HG02571 (cell line): ENCODE data around the gene UBE3A.

Source experiments
- ATAC-seq: cut with Tn5 transposase; IDR thresholded peaks from one replicate; pipeline ENCODE4 v1.9.1; 2021; ENCODE audit warnings: mild to moderate bottlenecking, moderate library complexity; ENCODE audit not compliant: unreplicated experiment

Gene UBE3A

DNA sequence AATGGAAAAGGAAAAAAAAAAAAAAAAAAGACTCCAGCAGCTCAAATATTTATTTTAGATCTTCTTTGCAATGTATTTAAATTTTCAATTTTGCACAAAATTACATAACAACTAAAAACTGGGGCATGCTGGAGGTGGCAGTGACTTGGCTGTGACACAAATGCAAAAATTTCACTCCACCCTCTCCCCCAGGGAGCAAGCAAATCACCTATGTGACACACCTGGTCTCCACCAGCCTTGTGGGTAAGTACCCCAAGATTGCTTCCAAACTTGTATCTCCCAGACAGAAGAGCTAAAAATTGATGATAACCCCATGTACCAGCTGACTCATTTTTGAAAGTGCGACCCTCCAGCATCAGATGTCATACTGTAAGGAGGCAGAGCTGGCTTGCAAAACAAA lies 32.0 kb downstream of the UBE3A start:
- ATAC-seq = no peak

DNA sequence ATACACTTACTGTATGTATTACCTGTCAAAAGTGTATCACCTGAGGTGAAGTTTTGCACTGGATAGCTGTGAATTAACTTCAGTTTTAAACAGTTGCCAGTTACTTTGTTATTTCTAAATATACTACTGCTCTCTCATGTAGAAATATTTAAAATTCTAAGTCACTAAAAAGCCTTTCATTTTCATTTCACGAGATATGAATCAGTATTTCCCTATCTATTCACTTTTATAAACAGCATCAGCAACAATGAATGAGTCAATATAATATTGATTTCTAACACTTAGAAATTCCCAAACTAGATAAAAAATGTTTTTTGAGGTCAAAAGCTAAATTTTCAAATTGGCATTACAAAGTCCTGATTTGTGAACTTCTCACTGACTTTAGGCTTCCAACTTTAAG lies 32.6 kb downstream of the UBE3A start:
- ATAC-seq = no peak

DNA sequence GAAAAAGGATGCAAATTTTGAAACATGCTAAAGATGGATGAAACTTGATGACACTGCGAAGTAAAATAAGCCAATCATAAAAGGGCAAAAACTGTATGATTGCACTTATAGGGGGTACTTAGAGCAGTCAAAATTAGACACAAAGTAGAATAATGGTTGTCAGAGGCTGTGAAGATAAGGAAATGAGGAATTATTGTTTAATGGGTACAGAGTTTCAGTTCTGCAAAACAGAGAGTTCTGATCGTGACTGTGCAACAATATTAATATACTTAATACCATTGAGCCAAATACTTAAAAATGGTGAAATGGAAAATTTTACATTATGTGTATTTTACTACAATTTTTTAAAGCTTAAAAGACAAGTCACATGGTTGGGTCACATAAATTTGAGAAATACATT lies 35.1 kb downstream of the UBE3A start:
- ATAC-seq = no peak

DNA sequence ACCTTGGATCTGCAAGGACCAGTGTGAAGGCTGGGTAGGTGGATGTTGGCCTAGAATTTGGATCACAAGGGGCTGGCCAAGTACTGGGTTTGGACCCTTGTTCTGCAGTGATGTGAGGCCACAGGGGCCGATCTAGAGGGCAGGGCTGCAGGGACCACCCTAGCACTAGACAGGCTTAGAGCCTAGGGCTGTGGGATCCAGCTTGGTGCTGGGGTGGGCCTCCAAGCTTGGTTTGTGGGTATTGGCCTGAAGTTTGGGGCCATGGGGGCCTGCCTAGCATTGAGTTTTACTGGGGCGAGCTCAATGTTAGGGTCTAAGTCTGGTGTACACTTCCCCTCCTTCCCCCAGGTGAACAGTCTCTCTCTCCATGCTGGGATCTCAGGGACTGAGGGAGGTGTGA lies 36.5 kb downstream of the UBE3A start:
- no peak for ATAC-seq

DNA sequence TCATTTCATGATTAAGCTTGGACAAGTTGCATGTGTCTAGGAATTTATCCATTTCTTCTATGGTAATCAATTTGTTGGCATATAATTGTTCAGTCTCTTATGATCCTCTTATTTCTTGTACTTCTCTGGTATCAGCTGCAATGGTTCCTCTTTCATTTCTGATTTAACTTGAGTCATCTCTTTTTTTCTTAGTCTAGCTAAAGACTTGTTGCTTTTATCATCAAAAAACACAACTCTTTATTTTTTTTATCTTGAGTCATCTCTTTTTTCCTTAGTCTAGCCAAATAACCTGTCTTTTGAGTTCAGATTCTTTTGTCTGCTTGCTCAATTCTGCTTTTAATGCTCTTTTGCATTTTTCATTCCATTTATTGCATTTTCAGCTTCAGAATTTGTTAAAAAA lies 37.3 kb downstream of the UBE3A start:
- ATAC-seq = no peak

DNA sequence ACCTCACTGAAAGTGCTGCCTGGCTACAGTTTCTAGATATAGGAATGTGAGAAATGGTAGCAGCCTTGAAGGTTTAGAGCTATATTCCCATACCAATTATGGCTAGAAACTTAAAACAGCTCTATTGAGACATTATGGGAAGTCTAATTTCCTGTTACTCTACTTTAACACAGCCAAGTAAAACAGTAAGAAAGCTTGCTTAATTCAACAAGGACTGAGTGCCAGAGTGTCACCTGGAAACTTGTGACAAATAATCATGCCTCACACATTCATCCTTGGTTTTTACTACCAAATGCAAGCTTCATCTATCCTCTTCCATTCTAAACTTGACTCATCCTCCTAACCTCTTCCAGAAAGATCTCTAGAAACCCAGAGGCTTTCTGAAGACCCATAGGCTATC lies 41.7 kb downstream of the UBE3A start:
- no peak for ATAC-seq

DNA sequence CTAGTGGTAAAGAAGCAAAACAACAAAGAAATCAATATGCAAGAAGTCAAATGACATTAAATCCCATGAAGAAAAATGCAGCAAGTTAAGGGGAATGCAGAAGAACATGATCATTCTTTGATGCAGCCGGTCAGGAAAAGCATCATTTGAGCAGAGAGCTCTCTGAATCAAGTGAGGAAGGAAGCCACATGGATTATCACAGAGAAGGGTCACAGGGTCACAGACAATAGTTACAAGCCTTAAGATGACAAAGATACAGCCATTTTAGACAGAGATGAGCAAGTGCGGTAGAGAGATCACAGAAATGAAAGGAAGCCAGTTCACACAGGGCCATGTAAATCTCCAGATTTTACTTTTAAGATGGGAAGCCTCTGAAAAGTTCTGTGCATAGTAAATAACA lies 43.9 kb downstream of the UBE3A start:
- ATAC-seq = no peak

DNA sequence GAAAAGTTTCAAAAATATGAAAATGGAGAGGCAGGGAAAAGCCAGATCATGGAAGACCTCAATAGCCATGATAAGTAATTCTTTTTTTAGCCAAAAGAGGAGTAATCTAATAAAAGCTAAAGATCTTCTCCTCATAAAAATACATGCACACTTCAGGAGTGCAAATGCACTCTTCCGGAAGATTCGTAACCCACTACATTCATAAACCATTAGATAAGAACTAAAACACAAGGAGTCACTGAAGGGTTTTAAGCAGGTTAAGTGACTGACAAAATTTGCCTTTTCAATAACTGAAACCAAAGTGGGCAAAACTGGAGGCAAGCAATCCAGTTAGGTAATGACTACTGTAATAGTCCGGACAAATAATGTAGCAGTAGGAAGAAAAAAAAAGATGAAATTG lies 46.0 kb downstream of the UBE3A start:
- ATAC-seq = no peak

DNA sequence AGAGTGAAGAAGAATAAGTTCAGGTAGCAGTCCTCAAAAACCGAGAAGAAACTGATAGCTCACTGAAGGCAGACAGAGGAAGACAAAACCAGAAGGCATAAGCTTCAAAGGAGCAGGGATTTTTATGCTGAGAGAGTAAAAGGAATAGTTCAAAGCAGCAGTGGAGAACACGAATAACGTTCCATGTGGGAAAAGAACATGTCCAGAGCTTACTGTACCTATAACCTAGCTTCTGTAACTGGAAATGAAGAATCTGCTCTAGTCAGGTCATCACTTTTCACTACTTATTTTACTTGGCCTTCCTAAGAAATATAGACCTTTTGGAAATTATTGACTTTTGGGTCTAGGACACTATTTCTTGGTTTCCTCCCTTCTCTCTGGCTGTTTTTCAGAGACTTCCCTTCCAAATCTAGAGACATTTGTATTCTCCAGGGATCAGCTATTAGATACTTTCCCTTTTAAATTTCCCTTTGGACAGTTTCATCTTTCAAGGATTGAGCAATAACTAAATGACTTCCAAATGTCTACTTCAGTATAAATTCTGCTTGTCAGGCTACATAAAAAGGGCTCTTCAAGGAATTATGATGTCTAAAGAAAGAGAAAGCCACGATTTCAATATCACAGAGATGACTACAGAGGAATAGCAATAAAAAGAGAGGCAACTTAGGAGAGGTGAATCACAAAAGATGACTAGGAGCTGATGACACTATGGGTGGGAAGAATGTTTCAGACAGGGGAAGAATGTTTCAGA lies 46.7 kb downstream of the UBE3A start:
- no peak for ATAC-seq

DNA sequence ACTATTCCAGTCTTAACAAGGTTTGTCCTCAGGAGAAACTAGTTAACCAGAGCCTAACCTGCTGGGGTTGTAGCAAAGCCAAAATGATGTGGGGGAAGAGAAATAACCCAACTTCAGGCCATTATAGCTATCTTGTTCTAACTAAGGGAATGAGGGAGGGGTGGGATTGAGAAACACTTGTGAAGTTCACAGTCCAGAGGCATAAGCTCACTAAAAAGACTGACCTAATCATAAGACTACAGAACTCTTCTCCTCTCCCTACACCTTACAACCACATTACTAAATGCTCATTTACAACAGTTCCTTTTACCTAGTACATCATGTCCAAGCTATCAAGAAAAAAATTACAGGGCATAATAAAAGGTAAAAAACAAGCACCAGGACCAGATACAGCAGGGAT lies 52.8 kb downstream of the UBE3A start:
- no peak for ATAC-seq

DNA sequence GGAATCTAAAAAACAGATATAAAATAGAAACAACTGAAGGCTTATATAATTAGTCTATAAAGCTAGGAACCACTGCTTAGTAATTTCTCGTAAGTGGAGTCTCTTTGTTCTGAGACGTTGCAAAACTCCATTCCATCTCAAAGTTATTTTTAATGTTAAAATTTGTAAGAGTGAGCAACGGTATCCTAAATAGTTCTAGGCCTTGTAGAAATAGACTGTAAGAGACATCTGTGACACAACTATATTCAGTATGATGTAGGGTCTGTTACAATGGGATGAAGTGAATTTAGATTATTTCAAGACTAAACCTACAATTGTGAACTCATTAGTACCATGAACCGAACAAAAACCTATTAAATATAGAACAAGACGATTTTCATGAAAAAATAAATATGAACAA lies 57.2 kb downstream of the UBE3A start:
- no peak for ATAC-seq

DNA sequence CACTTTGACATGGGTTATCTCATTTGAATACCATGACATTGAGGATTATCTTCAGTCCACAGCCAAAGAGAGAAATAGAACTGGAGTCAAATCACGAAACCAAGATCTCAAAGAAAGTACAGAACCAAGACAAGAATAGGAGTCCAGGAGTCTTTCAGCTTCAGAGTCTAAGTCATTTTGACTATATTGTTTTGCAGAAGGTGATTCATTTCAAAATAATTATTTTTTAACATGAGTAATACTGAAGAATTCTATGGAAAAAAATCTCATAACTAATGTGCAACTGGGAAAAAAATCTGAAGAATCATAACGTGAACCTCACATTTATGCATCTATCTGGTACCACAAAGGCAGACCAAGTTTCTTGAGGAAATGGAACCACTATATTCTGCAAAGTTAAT lies 60.3 kb downstream of the UBE3A start:
- no peak for ATAC-seq

DNA sequence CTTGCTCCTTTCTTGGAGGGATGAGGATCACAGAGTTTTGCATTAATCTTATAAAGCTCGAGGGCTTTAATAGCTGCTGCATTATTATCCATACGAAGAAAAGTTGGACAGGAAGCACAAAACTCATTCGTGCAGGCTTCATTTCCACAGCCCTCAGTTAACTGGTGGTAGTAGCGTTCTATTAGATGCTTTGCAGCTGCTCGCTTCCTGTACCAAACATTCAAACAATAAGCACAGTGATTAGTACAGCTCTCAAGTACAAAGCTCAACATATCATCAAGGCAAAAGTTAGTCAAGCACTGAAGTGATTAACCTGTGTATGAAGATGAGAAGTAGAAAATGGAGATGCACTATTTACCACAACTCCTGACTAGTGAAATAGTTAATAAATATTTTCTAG lies 63.3 kb downstream of the UBE3A start:
- no peak for ATAC-seq

DNA sequence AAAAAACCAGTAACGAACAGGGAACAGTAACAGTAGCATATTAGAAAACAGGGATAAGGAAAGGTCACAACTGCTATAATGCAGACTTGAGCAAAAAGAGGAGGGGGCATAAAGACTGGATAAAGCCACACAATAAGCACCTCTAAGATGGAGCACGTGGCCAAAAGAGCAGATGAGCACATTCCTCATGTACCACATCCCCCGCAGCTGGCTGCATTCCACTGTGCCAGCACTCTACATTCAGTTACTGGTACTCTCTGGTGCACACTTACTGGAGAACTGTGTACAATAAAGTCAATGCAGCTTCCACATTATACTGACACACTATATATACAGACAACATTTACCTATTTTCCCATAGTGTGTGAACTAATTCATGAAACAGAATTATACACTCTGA lies 64.7 kb downstream of the UBE3A start:
- no peak for ATAC-seq

DNA sequence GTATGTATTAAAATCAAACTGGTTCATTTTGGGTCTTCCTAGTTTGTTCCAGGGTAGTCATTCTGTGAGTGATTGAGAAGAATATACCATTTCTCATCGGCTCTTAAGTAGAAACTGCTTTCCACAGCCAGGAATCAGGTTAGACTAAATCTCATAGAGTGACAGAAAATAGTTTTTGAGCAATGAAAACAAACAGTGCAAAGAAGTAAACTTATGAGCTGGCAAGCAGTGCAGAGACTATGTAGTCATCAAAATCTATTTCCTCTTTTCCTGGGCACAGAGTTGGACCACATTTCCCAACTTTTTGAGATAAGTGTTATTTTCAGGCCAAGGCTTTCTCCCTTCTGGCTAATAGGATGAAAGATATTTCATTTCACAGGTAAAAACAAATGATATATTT lies 66.5 kb downstream of the UBE3A start:
- ATAC-seq = no peak

DNA sequence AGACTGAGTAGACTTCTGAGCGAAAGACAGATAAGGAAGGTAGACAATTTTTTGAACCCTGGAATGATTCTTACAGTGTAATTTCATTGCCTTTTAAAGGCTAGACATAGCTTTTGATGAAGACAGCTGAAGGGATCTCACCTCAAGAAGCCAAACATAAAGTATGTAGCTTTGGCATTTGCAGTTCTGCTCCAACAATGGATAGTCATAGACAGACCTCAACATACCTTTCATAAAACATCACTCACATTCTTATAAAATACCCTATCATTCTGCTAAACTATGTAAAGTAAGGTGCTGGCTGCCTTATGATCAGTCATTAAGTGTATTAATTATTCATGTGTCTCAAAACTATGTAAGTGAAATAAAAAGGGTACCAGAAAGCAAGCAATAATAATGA lies 70.0 kb downstream of the UBE3A start:
- ATAC-seq = no peak

DNA sequence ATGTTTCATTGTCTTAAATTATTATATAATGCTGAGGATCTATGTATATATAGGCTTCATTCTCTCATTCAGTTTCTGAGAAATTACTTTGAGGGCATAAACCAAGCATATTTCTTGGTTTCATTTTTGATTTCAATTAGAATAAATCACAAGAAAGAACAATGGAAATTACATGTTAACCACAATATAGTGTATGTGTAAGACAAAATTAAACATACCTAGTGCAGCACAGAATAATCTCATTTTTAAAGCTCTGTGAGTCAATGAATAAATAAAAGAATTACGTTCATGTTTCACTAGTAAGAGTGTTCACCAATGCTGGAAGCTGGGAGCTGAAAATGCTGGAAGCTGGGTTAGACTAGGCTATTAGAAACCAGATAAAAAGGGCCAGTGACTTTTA lies 72.8 kb downstream of the UBE3A start:
- ATAC-seq = no peak

DNA sequence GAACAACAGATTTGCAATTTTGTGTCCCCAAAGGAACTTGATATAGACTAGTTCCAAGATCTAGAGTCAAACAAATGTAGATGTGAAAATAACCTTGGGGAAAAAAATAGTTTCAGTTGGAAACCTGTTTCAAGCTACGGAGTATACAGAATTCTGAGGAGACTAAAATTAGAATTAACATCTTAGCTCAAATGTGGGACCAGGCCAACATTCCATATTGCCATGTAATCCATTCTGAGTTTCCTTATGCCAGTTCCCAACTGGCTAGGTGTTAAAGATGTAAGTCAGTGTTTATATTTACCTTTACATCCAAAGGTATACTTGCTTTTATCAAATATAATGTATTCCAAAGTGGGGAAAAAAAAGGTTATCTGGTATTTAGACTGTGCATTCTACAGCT lies 76.3 kb downstream of the UBE3A start:
- no peak for ATAC-seq

DNA sequence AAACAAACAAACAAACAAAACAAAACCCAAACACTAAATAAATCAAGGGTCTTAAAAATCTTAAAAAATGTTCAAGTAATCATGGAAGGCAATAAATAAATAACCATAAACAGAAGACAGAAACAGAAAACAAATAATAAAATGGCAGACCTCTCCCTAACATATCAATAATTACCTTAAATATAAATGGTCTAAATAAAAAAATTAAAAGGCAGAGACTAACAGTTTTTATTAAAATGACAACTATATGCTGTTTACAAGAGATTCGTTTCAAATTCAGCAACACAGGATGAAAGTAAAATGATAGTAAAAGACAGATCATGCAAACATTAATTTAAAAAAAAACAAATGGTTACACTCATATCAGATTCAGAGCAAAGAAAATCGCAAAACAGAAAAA lies 91.1 kb downstream of the UBE3A start:
- ATAC-seq = no peak

DNA sequence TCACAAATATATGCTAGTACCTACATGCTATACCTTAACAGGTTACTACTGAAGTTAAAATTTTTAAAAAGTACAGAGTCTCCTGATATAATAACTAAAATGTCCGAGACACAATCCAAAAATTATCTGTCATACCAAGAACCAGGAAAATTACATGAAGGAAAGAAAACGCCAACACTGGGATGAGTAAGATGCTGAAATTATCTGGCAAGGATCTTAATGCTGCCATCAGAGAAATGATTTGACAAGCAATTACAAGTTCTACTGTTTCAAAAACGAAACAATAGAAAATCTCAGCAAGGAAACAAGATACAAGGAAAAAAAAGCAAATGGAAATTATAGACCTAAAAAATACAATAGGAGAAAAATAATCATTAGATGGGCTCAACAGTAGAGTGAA lies 92.5 kb downstream of the UBE3A start:
- ATAC-seq = no peak

DNA sequence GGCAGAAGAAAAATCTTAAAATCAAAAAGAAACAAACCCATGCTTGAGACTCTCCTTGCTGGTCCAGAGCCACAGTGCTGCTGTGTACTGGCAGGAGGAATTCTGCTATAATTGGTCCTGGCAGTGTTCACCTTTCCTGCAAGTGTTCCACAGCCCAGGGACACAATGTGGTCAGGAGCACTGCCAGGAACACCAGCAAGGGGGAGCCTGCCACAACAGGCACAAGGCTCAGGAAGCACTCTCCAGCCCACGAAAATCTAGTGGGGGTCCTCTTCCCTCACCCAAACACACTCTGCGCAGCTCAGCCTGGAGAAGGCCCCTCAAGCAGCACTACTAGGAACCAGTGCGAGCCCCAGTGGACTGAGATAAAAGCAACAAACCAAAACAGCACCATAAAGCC lies 92.9 kb downstream of the UBE3A start:
- no peak for ATAC-seq

DNA sequence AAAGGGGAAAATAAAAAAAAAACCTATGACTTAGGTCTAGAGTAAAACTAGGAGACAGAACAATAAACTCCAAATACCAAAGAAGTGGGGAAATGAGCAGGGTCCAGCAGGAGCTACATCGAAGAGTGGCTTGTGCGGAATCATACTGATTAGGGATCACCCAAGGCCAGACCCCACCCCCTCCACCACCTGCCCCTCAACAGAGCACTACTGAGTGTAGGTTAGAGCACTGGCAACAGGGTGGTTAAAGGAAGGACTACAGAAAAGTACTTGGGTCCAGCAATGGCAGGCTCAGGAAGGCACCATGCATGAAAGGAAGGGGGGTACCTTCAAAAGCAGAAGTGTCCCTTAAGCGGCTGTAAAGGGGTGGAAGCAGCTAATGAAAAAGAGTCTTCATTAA lies 96.2 kb downstream of the UBE3A start:
- ATAC-seq = no peak

DNA sequence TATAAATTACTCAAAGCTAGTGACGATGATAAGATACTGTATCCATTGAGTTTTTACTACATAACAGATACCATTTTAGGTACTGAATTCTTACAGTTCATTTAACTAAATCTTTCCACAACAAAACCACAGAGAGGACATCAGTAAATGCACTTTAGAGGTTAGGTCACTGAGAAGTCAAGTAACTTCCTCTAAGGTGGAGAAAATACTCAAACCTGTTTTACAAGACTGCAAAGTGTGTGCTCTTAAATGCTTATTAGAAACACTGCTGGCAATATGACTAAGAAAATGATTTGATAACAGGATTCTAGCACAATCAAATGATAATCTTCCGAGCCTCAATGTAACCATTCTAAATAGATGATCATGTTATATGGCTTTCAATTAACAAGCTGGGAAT lies 99.4 kb downstream of the UBE3A start:
- ATAC-seq = no peak
